Stimulated activated CD4-positive, alpha-beta T cell treated with anti-CD3 and anti-CD28 coated beads, Interleukin-12 subunit alpha, Interleukin-12 subunit beta, amount 100 ng/mL, for 24 hours (primary cell): Measurements from ENCODE around the gene FRG2.
"Not testable (repeated sequence)": the region's sequence is repeated elsewhere in the genome, so short reads cannot be mapped to it uniquely, and the experiment has no call there.

Experiments used
- DNase-seq, 2 experiments: peaks; one replicate each; pipeline ENCODE4 v3.0.0-alpha.2; 2020; ENCODE audit warnings: low read depth in 2 of 2

FRG2 gene

DNA sequence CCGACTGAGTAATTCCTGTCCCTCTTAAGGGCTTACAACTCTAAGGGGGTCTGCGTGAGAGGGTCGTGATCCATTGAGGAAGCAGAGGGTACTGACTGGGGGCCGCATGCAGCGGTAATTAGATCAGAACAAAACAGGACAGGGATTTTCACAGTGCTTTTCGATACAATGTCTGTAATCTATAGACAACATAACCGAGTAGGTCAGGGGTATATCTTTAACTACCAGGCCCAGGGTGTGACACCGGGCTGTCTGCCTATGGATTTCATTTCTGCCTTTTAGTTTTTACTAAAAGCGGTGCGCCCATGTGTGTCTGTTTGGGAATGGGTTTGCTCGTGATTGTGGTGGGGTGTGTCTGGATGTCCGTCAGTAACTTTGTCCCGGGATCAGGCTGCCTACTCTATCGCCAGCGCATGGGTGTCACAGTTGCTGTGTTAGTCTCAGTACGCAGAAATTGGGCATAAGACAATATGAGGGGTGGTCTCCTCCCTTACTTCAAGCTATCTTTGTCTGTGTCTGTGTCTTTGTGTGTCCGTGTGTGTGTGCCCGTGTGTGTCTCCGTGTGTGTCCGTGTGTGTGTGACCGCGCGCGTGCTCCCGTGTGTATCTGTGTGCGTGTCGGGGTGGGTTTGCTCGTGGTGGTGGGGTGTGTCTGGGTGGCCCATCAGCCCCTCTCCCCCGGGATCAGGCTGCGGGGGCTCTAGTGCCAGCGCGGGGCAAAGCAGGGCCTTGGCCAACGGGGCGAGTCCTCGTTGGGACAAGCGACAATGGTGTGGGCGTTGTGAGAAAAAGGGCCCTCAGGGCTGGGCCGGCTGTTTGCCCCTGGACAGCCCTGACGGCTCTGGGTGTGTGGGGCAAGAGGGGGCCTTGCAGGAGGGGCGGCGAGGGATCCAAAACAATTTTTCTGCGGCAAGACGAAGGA lies 10.4 kb downstream of the FRG2 start:
- no peak for DNase-seq

DNA sequence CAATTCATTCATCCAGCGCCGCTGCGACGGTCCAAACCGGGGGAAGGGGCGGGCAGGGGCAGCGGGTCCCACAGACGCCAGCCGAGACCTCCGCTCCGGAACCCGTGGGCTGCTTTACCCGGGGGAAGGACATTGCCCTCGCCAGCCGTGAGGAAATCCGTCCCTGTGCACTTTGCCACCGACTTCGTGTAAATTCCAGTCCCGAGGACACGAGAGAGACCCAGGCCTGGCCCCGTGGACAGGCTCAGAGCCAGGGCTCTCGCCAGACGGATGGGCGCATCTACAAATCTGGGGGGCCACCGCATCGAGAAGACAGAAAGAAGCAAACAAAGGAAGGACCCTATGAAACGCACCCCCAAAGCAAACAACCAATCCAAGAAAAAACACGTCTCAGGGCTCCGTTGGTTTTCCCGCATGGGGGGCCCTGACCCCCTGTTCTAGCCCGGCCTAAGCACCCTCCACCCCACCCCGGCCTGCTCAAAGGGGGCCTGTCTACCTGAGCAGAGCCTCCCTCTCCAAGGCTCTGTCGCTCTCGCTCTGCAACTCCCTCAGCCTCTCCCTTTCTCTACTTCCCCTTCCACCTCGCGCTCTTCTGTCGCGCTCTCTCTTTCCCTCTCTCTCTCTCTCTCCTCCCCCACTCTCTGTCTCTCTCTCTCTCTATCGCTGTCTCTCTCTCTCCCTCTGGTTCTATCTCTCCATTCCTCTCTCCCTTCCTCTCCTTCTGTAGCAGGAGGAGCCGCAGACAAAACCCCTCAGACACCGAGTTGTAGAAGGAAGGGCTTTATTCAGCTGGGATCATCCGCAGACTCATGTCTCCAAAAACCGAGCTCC lies 11.3 kb downstream of the FRG2 start:
- no peak for DNase-seq

DNA sequence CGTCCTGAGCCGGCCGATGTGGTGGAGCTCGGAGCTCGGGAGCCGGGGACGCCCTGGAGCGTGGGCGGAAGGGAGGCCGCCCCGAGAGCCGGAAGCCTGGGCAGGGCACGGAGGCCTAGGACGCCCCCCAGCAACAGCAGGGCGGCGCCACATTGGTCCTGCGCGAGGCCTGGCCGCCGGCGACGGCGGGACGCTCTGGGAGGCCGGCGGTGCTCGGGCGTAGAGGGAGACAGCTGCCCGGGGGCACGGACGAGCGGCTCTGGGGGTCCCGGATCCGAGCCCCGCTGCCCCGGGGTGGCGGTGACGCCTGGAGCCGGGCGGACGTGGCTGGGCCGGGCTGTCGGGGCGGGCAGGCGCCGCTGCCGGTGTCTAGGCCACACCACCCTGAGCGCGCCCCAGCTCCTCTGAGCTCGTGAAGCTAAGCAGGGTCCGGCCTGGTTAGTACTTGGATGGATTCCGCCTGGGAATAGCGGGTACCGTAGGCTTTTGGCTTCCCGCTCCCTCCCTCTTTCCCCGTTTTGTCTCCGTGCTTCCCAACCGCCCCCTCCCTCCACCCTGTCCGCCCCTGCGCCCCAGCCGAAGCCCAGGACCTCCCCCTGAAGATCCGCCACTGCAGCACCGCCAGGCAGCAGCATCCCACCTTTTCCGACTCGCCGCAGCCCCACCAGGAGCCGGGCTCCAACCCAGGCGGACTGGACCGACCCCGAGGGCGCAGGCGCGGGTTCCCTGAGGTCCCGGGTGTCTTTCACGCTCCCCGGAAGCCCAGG lies 12.1 kb downstream of the FRG2 start:
- no peak for DNase-seq

GRCh38 chr4:189989941-189990340 lies 37.1 kb downstream of the FRG2 start:
- not testable (repeated sequence) for DNase-seq

GRCh38 chr4:189988877-189989431 lies 38.1 kb downstream of the FRG2 start:
- no peak for DNase-seq

- not testable (repeated sequence) for DNase-seq
Observed at GRCh38 chr4:189985651-189986243, 41.3 kb downstream of the FRG2 start.

GRCh38 chr4:189984661-189985060 lies 42.4 kb downstream of the FRG2 start:
- not testable (repeated sequence) for DNase-seq

- DNase-seq = not testable (repeated sequence)
Observed at GRCh38 chr4:189983916-189984526, 43.0 kb downstream of the FRG2 start.

DNA sequence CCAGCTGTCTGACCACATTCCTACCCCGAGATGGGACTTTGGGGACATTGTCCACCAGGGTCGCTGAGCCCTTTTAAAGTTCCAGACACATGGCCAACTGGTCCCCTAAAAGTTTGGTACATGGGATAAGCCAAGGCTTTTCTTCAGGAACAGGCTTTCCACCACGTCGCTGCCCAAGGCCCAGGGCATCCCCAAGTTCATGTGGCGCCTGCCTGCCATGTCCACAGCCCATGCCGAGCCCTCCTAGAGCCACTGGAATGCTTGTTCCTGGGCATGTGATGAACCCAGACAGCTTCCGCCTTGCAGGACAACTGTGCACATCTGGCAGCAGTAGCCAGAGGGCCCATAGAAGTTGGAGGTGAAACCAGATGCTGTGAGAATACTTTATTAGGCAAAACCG lies 45.1 kb downstream of the FRG2 start:
- DNase-seq = no peak

- not testable (repeated sequence) for DNase-seq
Observed at GRCh38 chr4:189980292-189980691, 46.8 kb downstream of the FRG2 start.

- DNase-seq = no peak
Observed at GRCh38 chr4:189979196-189980047, 47.6 kb downstream of the FRG2 start.
